ENCODE results near the gene TSEN15.
A peak's percentile ranks its signal among the peaks of the same experiment; 100 is the strongest.

Gene TSEN15

DNA sequence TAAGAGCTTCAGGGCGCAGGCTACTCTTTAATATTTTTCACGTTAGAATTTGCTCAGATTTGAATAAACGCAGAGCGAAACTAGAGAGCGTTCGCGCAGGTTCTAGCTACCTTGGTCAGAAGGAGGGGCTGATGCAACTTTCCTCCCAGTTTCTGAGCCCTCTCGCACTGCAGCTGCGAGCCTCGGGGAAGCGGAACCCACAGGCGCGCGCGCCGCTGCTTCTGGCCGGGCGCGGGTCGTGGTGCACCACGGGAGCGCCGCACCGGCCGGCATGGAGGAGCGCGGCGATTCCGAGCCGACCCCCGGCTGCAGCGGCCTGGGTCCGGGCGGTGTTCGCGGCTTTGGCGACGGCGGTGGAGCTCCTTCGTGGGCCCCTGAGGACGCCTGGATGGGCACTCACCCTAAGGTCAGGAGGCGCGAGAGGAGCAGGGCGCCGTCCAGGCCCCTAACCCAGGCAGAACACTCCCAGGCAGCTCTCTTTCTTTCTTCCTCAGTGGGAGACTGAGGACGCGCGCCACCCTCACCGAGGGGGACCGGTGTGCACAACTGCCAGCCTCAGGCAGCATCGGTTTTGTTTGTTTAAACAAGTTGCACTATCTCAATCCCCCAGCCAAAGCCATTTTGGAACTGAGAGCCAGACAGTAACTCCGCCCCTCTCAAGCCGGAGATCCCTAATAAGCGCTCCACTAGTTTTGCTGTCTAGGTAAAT is at the start of gene TSEN15:
Gene TSEN15, plus strand, starts transcription at position 246 of the 709 bp plus-strand sequence. Its CDS starts 26 bp downstream, at position 272.
- peak within 1 kb of the TSS; percentile 78 to 93 for H3K4me3 ChIP-seq (replicated peaks in 1 of 2; ENCODE audit: low read depth in 2 of 2, low read length in 2 of 2)
- DNase-seq (ENCODE audit: low read depth in 2 of 2), result peak; percentile 83 to 84
- no peak for TF ChIP-seq CTCF (IDR thresholded peaks at IDR 0.05; ENCODE audit: low read depth, low read length)

- TF ChIP-seq CTCF (IDR thresholded peaks at IDR 0.05; ENCODE audit: low read depth, low read length), result no peak
- DNase-seq (ENCODE audit: low read depth in 2 of 2), result peak; percentile 84 to 90
- no peak overlapping the region for H3K4me3 ChIP-seq (replicated peaks in 1 of 2; ENCODE audit: low read depth in 2 of 2, low read length in 2 of 2)
Measured at GRCh38 chr1:184002071-184002470, 49.5 kb upstream of the TSEN15 start.

DNA sequence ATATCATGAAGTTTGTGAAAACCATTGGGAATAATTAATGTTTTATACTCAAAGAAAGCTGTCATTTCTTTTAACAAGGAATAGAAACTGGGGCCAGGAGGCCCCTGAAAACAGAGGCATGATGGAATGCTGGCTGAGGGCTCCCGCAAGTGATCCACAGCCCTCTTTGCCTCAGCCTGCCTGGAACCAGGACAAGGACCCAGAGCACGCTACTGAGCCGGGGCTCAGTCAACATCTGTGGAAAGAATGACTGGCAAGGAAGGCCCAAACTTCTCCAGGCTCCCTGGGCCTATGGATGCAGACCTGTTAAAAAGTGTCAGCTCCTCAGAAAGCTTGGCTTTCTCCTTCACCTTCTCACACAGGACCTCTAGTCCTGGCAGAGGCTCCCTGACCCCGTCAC is 46.6 kb upstream of the TSEN15 start:
- H3K4me3 ChIP-seq (replicated peaks in 1 of 2; ENCODE audit: low read depth in 2 of 2, low read length in 2 of 2), result no peak overlapping the region
- no peak for TF ChIP-seq CTCF (IDR thresholded peaks at IDR 0.05; ENCODE audit: low read depth, low read length)
- no peak for DNase-seq (ENCODE audit: low read depth in 2 of 2)

- no peak for TF ChIP-seq CTCF (IDR thresholded peaks at IDR 0.05; ENCODE audit: low read depth, low read length)
- H3K4me3 ChIP-seq (replicated peaks in 1 of 2; ENCODE audit: low read depth in 2 of 2, low read length in 2 of 2), result no peak overlapping the region
- no peak for DNase-seq (ENCODE audit: low read depth in 2 of 2)
Measured at GRCh38 chr1:184005506-184005905, 46.0 kb upstream of the TSEN15 start.

DNA sequence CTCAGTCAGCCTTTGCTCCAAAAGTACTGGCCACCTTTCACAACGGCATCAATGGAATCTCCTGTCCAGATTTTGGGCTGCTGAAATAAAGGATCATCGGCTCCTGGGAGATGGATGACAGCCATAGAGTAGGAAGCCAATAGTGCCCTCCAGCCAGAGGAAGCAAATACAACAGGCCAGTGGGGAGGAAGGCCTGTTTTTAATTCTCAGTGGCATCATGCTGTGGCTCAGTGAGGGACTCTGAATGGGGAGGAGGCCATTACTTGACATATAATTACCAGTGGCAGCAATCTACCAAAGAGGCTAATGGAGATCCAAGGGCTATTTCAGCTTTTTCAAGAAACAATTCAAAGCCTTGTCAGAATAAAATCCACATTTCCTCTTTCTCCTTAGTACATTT is 40.7 kb upstream of the TSEN15 start:
- DNase-seq (ENCODE audit: low read depth in 2 of 2), result no peak
- no peak for TF ChIP-seq CTCF (IDR thresholded peaks at IDR 0.05; ENCODE audit: low read depth, low read length)
- H3K4me3 ChIP-seq (replicated peaks in 1 of 2; ENCODE audit: low read depth in 2 of 2, low read length in 2 of 2), result no peak overlapping the region

DNA sequence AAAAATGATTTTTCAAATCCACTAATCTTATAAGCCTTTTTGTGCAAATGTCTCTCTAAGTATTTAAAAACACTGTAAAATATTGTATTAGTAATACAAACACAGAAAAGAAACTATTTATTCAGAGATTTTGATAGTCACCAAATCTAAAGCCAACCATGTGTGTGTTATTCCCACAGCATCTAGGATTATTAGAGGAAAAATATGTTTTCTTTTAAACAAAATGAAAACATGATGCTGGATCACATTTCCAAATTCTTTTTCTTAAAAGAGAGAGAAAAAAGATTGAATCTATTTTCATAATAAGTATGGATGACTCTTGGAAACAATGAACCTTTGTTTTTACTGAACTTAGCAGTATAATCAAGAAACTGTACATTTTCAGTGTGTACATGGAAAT is 39.3 kb upstream of the TSEN15 start:
- no peak for TF ChIP-seq CTCF (IDR thresholded peaks at IDR 0.05; ENCODE audit: low read depth, low read length)
- H3K4me3 ChIP-seq (replicated peaks in 1 of 2; ENCODE audit: low read depth in 2 of 2, low read length in 2 of 2), result no peak overlapping the region
- DNase-seq (ENCODE audit: low read depth in 2 of 2), result no peak

- H3K4me3 ChIP-seq (replicated peaks in 1 of 2; ENCODE audit: low read depth in 2 of 2, low read length in 2 of 2), result no peak overlapping the region
- TF ChIP-seq CTCF (IDR thresholded peaks at IDR 0.05; ENCODE audit: low read depth, low read length), result no peak
- no peak for DNase-seq (ENCODE audit: low read depth in 2 of 2)
Measured at GRCh38 chr1:184014271-184014670, 37.3 kb upstream of the TSEN15 start.

All from cardiac fibroblast (primary cell).